Gastroesophageal sphincter (tissue), 3 donors: ENCODE data around the gene DPP6.

Source experiments
- CTCF ChIP-seq, 4 experiments: fragments of 200-600 bp in 2 of 4; fragments of 450-650 bp in 2 of 4; sonication (generic) in 1 of 4; IDR thresholded peaks; one replicate each; pipeline ENCODE4 v1.5.1; 2017 to 2019; ENCODE audit warnings: antibody characterized with exemption in 4 of 4, mild to moderate bottlenecking in 2 of 4, moderate library complexity in 2 of 4
- EP300 ChIP-seq: sonication (generic); formaldehyde crosslinking; IDR thresholded peaks from one replicate; pipeline ENCODE4 v1.6.1; 2017; ENCODE audit warnings: antibody characterized with exemption, mild to moderate bottlenecking
- POLR2A ChIP-seq, 2 donors: fragments of 450-650 bp; IDR thresholded peaks; one replicate each; pipeline ENCODE4 v1.6.1; 2017; ENCODE audit warnings: antibody characterized with exemption in 2 of 2, mild to moderate bottlenecking in 2 of 2, moderate library complexity in 1 of 2
- POLR2AphosphoS5 ChIP-seq: sonication (generic); formaldehyde crosslinking; IDR thresholded peaks from one replicate; pipeline ENCODE4 v1.6.1; 2017; ENCODE audit warnings: antibody characterized with exemption

GRCh38 chr7:154482863-154483262, 430.7 kb downstream of the DPP6 start:
- TF ChIP-seq POLR2A (IDR thresholded peaks at IDR 0.05) (no peak), CTCF (IDR thresholded peaks at IDR 0.05) (no peak), POLR2AphosphoS5 (no peak), EP300 (no peak)
